HG02623 (cell line): ENCODE results near the gene COQ3.

Experiments used
- ATAC-seq: cut with Tn5 transposase; IDR thresholded peaks from one replicate; pipeline ENCODE4 v1.9.1; 2021; ENCODE audit warnings: moderate library complexity; ENCODE audit not compliant: unreplicated experiment

The COQ3 gene

DNA sequence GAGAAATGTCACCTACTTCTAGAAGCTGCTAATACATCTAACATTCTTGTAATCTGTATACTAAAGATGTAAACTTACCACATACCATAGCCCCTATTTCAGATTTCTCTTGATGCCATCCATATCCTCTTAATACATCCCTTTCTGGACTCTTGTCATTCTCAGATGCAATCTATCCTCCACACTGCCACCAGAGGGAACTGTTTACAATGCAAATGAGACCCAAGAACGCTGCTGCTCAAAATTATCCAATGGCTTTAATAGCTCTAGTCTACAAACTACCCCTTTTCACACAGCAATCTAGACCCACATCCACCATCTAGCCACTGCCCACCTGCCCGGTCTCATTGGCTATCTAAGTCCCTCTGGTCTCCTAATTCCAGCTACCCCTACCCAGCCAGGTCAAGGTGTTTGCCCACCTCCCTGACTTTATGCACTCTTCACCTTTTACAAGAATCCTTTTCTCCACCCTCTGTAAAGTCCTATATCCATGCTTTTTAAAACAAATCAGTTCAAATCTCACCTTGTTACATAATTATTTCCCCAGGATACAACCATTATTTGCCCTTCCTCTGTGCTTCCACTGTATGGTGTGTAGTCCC is 59.4 kb downstream of the COQ3 start:
- ATAC-seq = peak; percentile 27

DNA sequence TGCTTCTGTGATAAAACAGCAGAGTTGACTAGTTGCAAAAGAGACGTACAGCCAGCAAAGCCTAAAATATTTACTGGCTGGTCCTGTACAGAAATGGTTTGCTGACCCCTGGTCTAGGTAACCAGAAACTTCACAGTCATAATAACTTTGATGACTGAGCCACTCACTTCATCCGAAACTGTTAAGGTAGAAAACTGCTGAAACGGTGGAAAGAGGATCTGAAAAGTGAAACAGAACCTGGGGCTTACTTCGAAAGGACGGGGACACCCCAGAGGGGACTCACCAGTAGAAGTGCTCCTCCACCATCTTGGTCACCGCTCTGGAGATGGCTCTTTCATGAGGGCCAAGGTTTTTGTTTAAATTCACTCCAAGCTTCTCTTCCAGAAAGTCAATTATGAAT is 60.9 kb downstream of the COQ3 start:
- peak; percentile 90 for ATAC-seq

DNA sequence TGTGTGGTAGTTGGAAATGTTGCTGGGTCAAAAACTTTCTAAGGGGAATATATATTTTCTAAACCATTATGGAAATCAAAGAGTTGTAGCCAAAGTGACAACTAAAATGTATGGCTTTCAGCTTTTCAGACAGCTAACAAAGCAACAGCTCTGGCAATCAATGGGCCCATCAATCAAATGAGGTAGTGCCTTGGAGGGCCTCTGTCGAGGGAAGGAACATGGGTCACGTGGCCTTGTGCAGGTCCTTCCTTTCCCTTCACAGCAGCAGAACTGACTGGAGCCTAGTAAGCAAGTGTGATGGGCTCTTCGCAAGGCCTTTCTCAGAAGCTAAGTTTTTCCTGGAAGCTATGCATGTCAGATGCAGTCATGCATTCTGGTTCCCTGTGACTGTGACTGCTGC is 62.5 kb downstream of the COQ3 start:
- no peak for ATAC-seq

DNA sequence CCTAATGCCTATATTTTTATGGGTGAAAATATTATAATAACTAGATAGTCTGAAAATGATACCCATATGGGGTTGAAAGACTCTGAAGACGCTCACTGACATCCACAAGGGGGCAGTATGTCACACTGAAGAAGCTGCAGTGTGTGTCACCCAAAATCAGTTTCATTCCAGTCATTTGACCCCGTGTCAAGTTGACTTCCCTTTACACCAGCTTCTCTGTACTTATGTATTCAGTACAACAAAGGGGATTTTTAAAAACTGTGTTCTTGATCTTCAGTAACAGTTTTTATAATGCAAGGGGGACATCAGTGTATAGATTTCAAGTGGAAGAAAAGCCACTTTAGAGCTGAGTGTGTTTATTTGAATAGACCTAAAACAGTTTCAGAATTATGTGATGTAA is 63.8 kb downstream of the COQ3 start:
- peak; percentile 61 for ATAC-seq

DNA sequence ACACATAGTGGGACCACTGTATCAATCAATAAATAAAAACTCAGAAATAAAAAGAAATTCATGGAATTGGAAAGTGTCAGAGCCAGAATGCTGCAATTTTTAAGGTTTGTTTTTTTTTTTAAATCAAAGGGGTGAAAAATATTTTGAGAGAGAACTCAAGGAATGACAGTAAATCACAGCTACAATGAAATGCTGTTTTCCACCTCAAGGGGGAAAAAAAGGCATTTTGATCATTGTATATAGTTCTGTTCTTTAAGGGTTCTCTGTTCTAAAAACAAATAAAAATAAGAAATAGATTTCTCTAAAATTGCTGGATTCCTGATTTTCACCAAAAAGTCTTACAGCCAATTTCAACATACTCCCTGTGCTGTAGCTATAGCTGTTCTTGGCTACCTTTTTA is 69.0 kb downstream of the COQ3 start:
- ATAC-seq = no peak
